GM23338 (cell line): ENCODE measurements around the gene ADM2.

Experiments used
- CTCF ChIP-seq, 2 experiments: fragments of 200-600 bp in 1 of 2; sonication (generic) in 1 of 2; conservative IDR thresholded peaks; 2 replicates each; pipeline versions ENCODE4 v1.5.1 to v1.6.1; 2016 to 2017; ENCODE audit warnings: antibody characterized with exemption in 2 of 2, low read depth in 2 of 2, mild to moderate bottlenecking in 2 of 2, moderate library complexity in 1 of 2
- ETS1 ChIP-seq: IDR thresholded peaks from 2 replicates; pipeline ENCODE4 v1.6.1; 2016; ENCODE audit warnings: antibody characterized with exemption
- EZH2phosphoT487 ChIP-seq: fragments of 200-600 bp; sonication (generic); IDR thresholded peaks from one replicate; pipeline ENCODE4 v1.8.1; 2018; ENCODE audit warnings: antibody characterized with exemption; ENCODE audit not compliant: unreplicated experiment
- JUNB ChIP-seq: IDR thresholded peaks from one replicate; pipeline ENCODE4 v1.6.1; 2016; ENCODE audit warnings: antibody characterized with exemption; ENCODE audit not compliant: unreplicated experiment
- REST ChIP-seq: IDR thresholded peaks from one replicate; pipeline ENCODE4 v1.6.1; 2018; ENCODE audit warnings: antibody characterized with exemption; ENCODE audit not compliant: unreplicated experiment
- STAT1 ChIP-seq: IDR thresholded peaks from one replicate; pipeline ENCODE4 v1.6.1; 2016; ENCODE audit warnings: antibody characterized with exemption; ENCODE audit not compliant: unreplicated experiment

GRCh38 chr22:50528682-50529415 is 47.5 kb downstream of the ADM2 start:
- TF ChIP-seq CTCF (conservative IDR thresholded peaks at IDR 0.05; ENCODE audit: low read depth in 2 of 2) (no peak), STAT1 (no peak), ETS1 (no peak), EZH2phosphoT487 (no peak), REST (no peak), JUNB (no peak)
